PFSK-1 (cell line): ENCODE results near the gene KDM2B.

Experiments used
- POLR2AphosphoS5 ChIP-seq: IDR thresholded peaks from 2 replicates; pipeline ENCODE4 v1.6.1; 2012; ENCODE audit warnings: low read depth, mild to moderate bottlenecking, control low read depth, low read length, moderate library complexity
- REST ChIP-seq, 2 experiments: IDR thresholded peaks; 2 replicates each; pipeline versions ENCODE4 v1.6.1 to v1.8.0; 2011 to 2012; ENCODE audit warnings: low read depth in 2 of 2, low read length in 2 of 2, control low read depth in 1 of 2, inconsistent platforms in 1 of 2, mild to moderate bottlenecking in 1 of 2, moderate library complexity in 1 of 2; ENCODE audit not compliant: insufficient read depth in 1 of 2
- TAF1 ChIP-seq: IDR thresholded peaks from 2 replicates; pipeline ENCODE4 v1.6.1; 2012; ENCODE audit warnings: low read length, control low read depth, borderline replicate concordance; ENCODE audit not compliant: insufficient read depth

GRCh38 chr12:121438905-121439304, 141.9 kb downstream of the KDM2B start:
- TF ChIP-seq TAF1 (no peak), POLR2AphosphoS5 (no peak), REST (IDR thresholded peaks at IDR 0.05; ENCODE audit: insufficient read depth in 1 of 2, low read depth in 2 of 2, low read length in 2 of 2) (no peak)
